Sigmoid colon (tissue), 3 donors: ENCODE measurements around the gene MXD4.

Experiments used
- POLR2A ChIP-seq, 2 donors: fragments of 450-650 bp; IDR thresholded peaks; one replicate each; pipeline ENCODE4 v1.6.1; 2016; ENCODE audit warnings: antibody characterized with exemption in 2 of 2, mild to moderate bottlenecking in 2 of 2, moderate library complexity in 2 of 2
- TF ChIP-seq, protein P1 (sequence below), 4 experiments: fragments of 450-650 bp in 3 of 4; fragments of 200-600 bp in 1 of 4; IDR thresholded peaks; one replicate each; pipeline ENCODE4 v1.5.1; 2016 to 2019; ENCODE audit warnings: antibody characterized with exemption in 4 of 4, mild to moderate bottlenecking in 3 of 4, moderate library complexity in 2 of 4

DNA sequence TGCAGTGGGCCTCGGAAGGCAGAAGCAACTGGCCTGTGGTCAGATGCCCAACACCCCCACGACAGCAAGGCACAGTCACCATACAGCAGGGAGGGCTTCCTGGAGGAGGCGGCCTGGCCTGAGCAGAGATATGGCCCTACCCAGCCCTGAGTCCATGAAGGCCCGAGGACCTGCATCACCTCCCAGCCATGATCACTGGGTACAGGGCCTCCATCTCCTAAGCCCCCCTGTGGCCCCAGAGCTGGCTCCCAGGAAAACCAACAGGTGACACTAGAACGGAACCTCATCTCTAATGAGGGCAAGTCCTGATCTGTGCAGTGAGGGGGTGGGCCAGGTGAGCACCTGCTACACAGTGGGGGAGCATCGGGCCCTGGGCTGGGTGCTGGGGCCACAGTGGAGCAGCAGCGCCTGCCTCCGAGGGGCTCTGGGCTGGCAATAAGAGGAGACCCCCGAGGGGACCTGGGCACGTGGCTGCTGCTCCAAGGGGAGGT, 26.2 kb upstream of the MXD4 start:
- TF ChIP-seq, protein P1, sequence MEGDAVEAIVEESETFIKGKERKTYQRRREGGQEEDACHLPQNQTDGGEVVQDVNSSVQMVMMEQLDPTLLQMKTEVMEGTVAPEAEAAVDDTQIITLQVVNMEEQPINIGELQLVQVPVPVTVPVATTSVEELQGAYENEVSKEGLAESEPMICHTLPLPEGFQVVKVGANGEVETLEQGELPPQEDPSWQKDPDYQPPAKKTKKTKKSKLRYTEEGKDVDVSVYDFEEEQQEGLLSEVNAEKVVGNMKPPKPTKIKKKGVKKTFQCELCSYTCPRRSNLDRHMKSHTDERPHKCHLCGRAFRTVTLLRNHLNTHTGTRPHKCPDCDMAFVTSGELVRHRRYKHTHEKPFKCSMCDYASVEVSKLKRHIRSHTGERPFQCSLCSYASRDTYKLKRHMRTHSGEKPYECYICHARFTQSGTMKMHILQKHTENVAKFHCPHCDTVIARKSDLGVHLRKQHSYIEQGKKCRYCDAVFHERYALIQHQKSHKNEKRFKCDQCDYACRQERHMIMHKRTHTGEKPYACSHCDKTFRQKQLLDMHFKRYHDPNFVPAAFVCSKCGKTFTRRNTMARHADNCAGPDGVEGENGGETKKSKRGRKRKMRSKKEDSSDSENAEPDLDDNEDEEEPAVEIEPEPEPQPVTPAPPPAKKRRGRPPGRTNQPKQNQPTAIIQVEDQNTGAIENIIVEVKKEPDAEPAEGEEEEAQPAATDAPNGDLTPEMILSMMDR (IDR thresholded peaks at IDR 0.05), result no peak
- TF ChIP-seq POLR2A (IDR thresholded peaks at IDR 0.05), result no peak
